ENCODE data around the gene SCN9A. TPM values are rescaled to one million over a fixed set of nuclear protein-coding genes. Genes with fewer than 3 reads are reported as not detected.

The SCN9A gene
- total and polyA plus RNA-seq, 2 donors (not counting 1 experiment from before 2014, with no cell fraction given), result not detected

GRCh38 chr2:166350525-166350924, 25.2 kb downstream of the SCN9A start:
- CTCF ChIA-PET, result no interaction called here
- H2AFZ ChIP-seq (ENCODE audit: insufficient read depth, low read depth, low read length, poor library complexity, severe bottlenecking), result no peak overlapping the region
- no peaks in the 10 kb centered on the region for H3K9me3 ChIP-seq (ENCODE audit: control extremely low read depth in 1 of 3, control insufficient read depth in 2 of 3, insufficient read depth in 1 of 3, low read length in 2 of 3)
- H3K79me2 ChIP-seq (ENCODE audit: control insufficient read depth, insufficient read depth, low read length), result no peaks in the 10 kb centered on the region
- no peak for TF ChIP-seq EZH2 (IDR thresholded peaks at IDR 0.05; ENCODE audit: borderline replicate concordance, insufficient read depth, low read depth, low read length, poor library complexity, severe bottlenecking)
- TF ChIP-seq CTCF (IDR thresholded peaks at IDR 0.05), result no peak
- POLR2A ChIA-PET, result no interaction called here
- H3K36me3 ChIP-seq (replicated peaks in 1 of 2; ENCODE audit: control extremely low read depth in 1 of 2, control insufficient read depth in 1 of 2, extremely low read depth in 1 of 2, insufficient read depth in 2 of 2, low read length in 1 of 2), result no peaks in the 10 kb centered on the region
- Mint-ChIP-seq H3K4me1 (no peaks in the 10 kb centered on the region), H3K27me3 (no peaks in the 10 kb centered on the region), H3K9me3 (ENCODE audit: insufficient read depth) (no peaks in the 10 kb centered on the region), H3K27ac (no peak overlapping the region), H3K4me3 (no peak overlapping the region)
- ATAC-seq (ENCODE audit: low read depth), result no peak
- H3K4me3 ChIP-seq (ENCODE audit: control extremely low read depth in 1 of 5, extremely low read depth in 1 of 5, insufficient read depth in 1 of 5, low read depth in 2 of 5, low read length in 4 of 5), result no peak overlapping the region
- no peak overlapping the region for H3K9ac ChIP-seq (ENCODE audit: low read length)
- no peak overlapping the region for H3K4me2 ChIP-seq (replicated peaks; ENCODE audit: low read depth, low read length, poor library complexity, severe bottlenecking)
- intact Hi-C loops (cut with micrococcal nuclease), result no loop called here
- H3K27ac ChIP-seq (ENCODE audit: low read length in 2 of 2), result no peak overlapping the region
- no peak for DNase-seq
- no CpG with 5 or more reads among the region's 2 CpGs for WGBS (ENCODE audit: insufficient coverage)
- H3K4me1 ChIP-seq (ENCODE audit: control insufficient read depth in 2 of 2, insufficient read depth in 2 of 2, low read length in 2 of 2), result no peaks in the 10 kb centered on the region
- no peaks in the 10 kb centered on the region for H3K27me3 ChIP-seq (replicated peaks in 1 of 4; ENCODE audit: control extremely low read depth in 1 of 4, control insufficient read depth in 3 of 4, insufficient read depth in 4 of 4, low read length in 3 of 4)
- no peaks in the 10 kb centered on the region for H4K20me1 ChIP-seq (ENCODE audit: control insufficient read depth, insufficient read depth, low read length, poor library complexity, severe bottlenecking)

- ATAC-seq (ENCODE audit: low read depth), result no peak
- ChIA-PET POLR2A (no interaction called here), CTCF (no interaction called here)
- Histone ChIP-seq H3K27ac (ENCODE audit: low read length in 2 of 2) (no peak overlapping the region), H3K9ac (ENCODE audit: low read length) (no peak overlapping the region), H4K20me1 (ENCODE audit: control insufficient read depth, insufficient read depth, low read length, poor library complexity, severe bottlenecking) (no peaks in the 10 kb centered on the region), H3K4me1 (ENCODE audit: control insufficient read depth in 2 of 2, insufficient read depth in 2 of 2, low read length in 2 of 2) (no peaks in the 10 kb centered on the region), H2AFZ (ENCODE audit: insufficient read depth, low read depth, low read length, poor library complexity, severe bottlenecking) (no peak overlapping the region), H3K79me2 (ENCODE audit: control insufficient read depth, insufficient read depth, low read length) (no peaks in the 10 kb centered on the region), H3K27me3 (replicated peaks in 1 of 4; ENCODE audit: control extremely low read depth in 1 of 4, control insufficient read depth in 3 of 4, insufficient read depth in 4 of 4, low read length in 3 of 4) (no peaks in the 10 kb centered on the region), H3K9me3 (ENCODE audit: control extremely low read depth in 1 of 3, control insufficient read depth in 2 of 3, insufficient read depth in 1 of 3, low read length in 2 of 3) (no peaks in the 10 kb centered on the region), H3K4me3 (ENCODE audit: control extremely low read depth in 1 of 5, extremely low read depth in 1 of 5, insufficient read depth in 1 of 5, low read depth in 2 of 5, low read length in 4 of 5) (no peak overlapping the region), H3K4me2 (replicated peaks; ENCODE audit: low read depth, low read length, poor library complexity, severe bottlenecking) (no peak overlapping the region), H3K36me3 (replicated peaks in 1 of 2; ENCODE audit: control extremely low read depth in 1 of 2, control insufficient read depth in 1 of 2, extremely low read depth in 1 of 2, insufficient read depth in 2 of 2, low read length in 1 of 2) (no peaks in the 10 kb centered on the region)
- no peak for DNase-seq
- whole genome bisulfite sequencing (ENCODE audit: insufficient coverage), result no CpG with 5 or more reads among the region's 4 CpGs
- TF ChIP-seq EZH2 (IDR thresholded peaks at IDR 0.05; ENCODE audit: borderline replicate concordance, insufficient read depth, low read depth, low read length, poor library complexity, severe bottlenecking) (no peak), CTCF (IDR thresholded peaks at IDR 0.05) (no peak)
- Mint-ChIP-seq H3K9me3 (ENCODE audit: insufficient read depth) (no peaks in the 10 kb centered on the region), H3K4me3 (no peak overlapping the region), H3K27me3 (no peaks in the 10 kb centered on the region), H3K27ac (no peak overlapping the region), H3K4me1 (no peaks in the 10 kb centered on the region)
- intact Hi-C loops (cut with micrococcal nuclease), result no loop called here
These were observed 31.2 kb downstream of the SCN9A start for GRCh38 chr2:166344286-166345113.
